CD14-positive monocyte (primary cell): Measurements from ENCODE around the gene PKD2L1. TPM values are rescaled to one million over a fixed set of nuclear protein-coding genes. Genes with fewer than 3 reads are reported as not detected.
A peak's percentile ranks its signal among the peaks of the same experiment; 100 is the strongest.

Experiments
- DNase-seq, 3 donors: peaks; one replicate each; pipeline ENCODE4 v3.0.0-alpha.2; 2011 to 2022
- H2AFZ ChIP-seq: 2 replicates; pipeline ENCODE4 v1.6.0; 2012; ENCODE audit warnings: mild to moderate bottlenecking, low read depth, low read length, inconsistent platforms; ENCODE audit not compliant: insufficient read depth, poor library complexity, severe bottlenecking
- H3K27ac ChIP-seq, 2 donors: 1 replicate in 1 of 2; 2 replicates in 1 of 2; pipeline ENCODE4 v1.5.1; 2012 to 2013; ENCODE audit warnings: low read length in 2 of 2, control low read depth in 1 of 2, inconsistent platforms in 1 of 2, low read depth in 1 of 2, mild to moderate bottlenecking in 1 of 2
- H3K27me3 ChIP-seq, 2 donors: one replicate each; pipeline versions ENCODE4 v1.6.0 to v1.6.1; 2011 to 2013; ENCODE audit warnings: low read length in 2 of 2; ENCODE audit not compliant: control insufficient read depth in 2 of 2, insufficient read depth in 2 of 2
- H3K36me3 ChIP-seq, 2 donors: replicated peaks in 1 of 2; 1 replicate in 1 of 2; 2 replicates in 1 of 2; pipeline versions ENCODE4 v1.5.1 to v1.6.1; 2012 to 2013; ENCODE audit warnings: low read length in 2 of 2, control low read depth in 1 of 2, inconsistent platforms in 1 of 2, mild to moderate bottlenecking in 1 of 2; ENCODE audit not compliant: insufficient read depth in 2 of 2, control insufficient read depth in 1 of 2
- H3K4me1 ChIP-seq, 2 donors: 1 replicate in 1 of 2; 2 replicates in 1 of 2; pipeline versions ENCODE4 v1.5.1 to v1.6.1; 2012 to 2013; ENCODE audit warnings: low read length in 2 of 2, control low read depth in 1 of 2, inconsistent platforms in 1 of 2, mild to moderate bottlenecking in 1 of 2, moderate library complexity in 1 of 2; ENCODE audit not compliant: insufficient read depth in 2 of 2, control insufficient read depth in 1 of 2
- H3K4me2 ChIP-seq: replicated peaks from 2 replicates; pipeline ENCODE3; 2012; ENCODE audit warnings: low read length, moderate library complexity, mild to moderate bottlenecking; ENCODE audit not compliant: poor library complexity, severe bottlenecking; ENCODE audit errors: extremely low read depth
- H3K4me3 ChIP-seq, 3 experiments: fragments of 200-600 bp in 1 of 3; sonication (generic) in 1 of 3; replicated peaks in 1 of 3; 1 replicate in 2 of 3; 2 replicates in 1 of 3; pipeline ENCODE4 v1.5.1; 2011 to 2013; ENCODE audit warnings: low read length in 3 of 3, mild to moderate bottlenecking in 3 of 3, control low read depth in 2 of 3, low read depth in 2 of 3, inconsistent platforms in 1 of 3, moderate library complexity in 1 of 3
- H3K79me2 ChIP-seq: 2 replicates; pipeline ENCODE4 v1.6.0; 2012; ENCODE audit warnings: mild to moderate bottlenecking, control low read depth, inconsistent platforms, low read length, moderate library complexity; ENCODE audit not compliant: insufficient read depth
- H3K9ac ChIP-seq: 2 replicates; pipeline ENCODE4 v1.6.0; 2017; ENCODE audit warnings: low read length, mild to moderate bottlenecking; ENCODE audit not compliant: insufficient read depth, poor library complexity, severe bottlenecking
- H3K9me3 ChIP-seq, 2 donors: replicated peaks in 1 of 2; 1 replicate in 1 of 2; 2 replicates in 1 of 2; pipeline versions ENCODE4 v1.5.1 to v1.6.1; 2012 to 2013; ENCODE audit warnings: low read length in 2 of 2, control low read depth in 1 of 2; ENCODE audit not compliant: control insufficient read depth in 1 of 2, insufficient read depth in 1 of 2
- H4K20me1 ChIP-seq: 2 replicates; pipeline ENCODE4 v1.6.0; 2012; ENCODE audit warnings: mild to moderate bottlenecking, low read length, control low read depth, moderate library complexity; ENCODE audit not compliant: insufficient read depth
- H3K27ac Mint-ChIP-seq, 7 donors: one replicate each; pipeline ENCODE4 v1.8.0; 2020; ENCODE audit warnings: mild to moderate bottlenecking in 7 of 7, mixed read lengths in 7 of 7, moderate library complexity in 6 of 7, inconsistent platforms in 2 of 7
- H3K27me3 Mint-ChIP-seq, 3 donors: one replicate each; pipeline ENCODE4 v1.8.0; 2021 to 2022; ENCODE audit warnings: low read depth in 3 of 3, mild to moderate bottlenecking in 3 of 3, mixed read lengths in 3 of 3, moderate library complexity in 3 of 3, inconsistent platforms in 1 of 3
- H3K36me3 Mint-ChIP-seq, 2 donors: one replicate each; pipeline ENCODE4 v1.8.0; 2020; ENCODE audit warnings: mixed read lengths in 2 of 2, inconsistent platforms in 1 of 2, mild to moderate bottlenecking in 1 of 2
- H3K4me1 Mint-ChIP-seq: one replicate; pipeline ENCODE4 v1.8.0; 2020; ENCODE audit warnings: mild to moderate bottlenecking, mixed read lengths
- H3K4me3 Mint-ChIP-seq, 2 donors: one replicate each; pipeline ENCODE4 v1.8.0; 2020; ENCODE audit warnings: mild to moderate bottlenecking in 2 of 2, mixed read lengths in 2 of 2, moderate library complexity in 1 of 2
- H3K9me3 Mint-ChIP-seq, 7 donors: one replicate each; pipeline ENCODE4 v1.8.0; 2020 to 2022; ENCODE audit warnings: mixed read lengths in 7 of 7, mild to moderate bottlenecking in 6 of 7, moderate library complexity in 6 of 7, inconsistent platforms in 2 of 7
- CTCF ChIP-seq: fragments of 200-600 bp; IDR thresholded peaks from one replicate; pipeline ENCODE4 v1.8.0; 2022; ENCODE audit warnings: antibody characterized with exemption, mild to moderate bottlenecking
- WGBS: methylation state at CpG from one replicate; pipeline ENCODE4 v1.1.5; 2013; ENCODE audit warnings: missing lambda C conversion rate; ENCODE audit not compliant: insufficient coverage; 5-methylcytosine and 5-hydroxymethylcytosine counted together
- intact Hi-C, 2 donors: fragments of 100-400 bp; cut with micrococcal nuclease; formaldehyde crosslinking; loops; one replicate each; pipeline versions ENCODE4 v1.15.0 to v1.15.1; 2023
- polyA plus RNA-seq, 3 donors: library from polyadenylated mRNA; depleted of rRNA in 1 of 3; unstranded in 2 of 3; stranded (reverse) in 1 of 3; fragments of 300-500 nt in 2 of 3; fragments of >200 nt in 1 of 3; fragmentation: Illumina TruSeq in 2 of 3; gene quantifications; 1 replicate in 2 of 3; 2 replicates in 1 of 3; pipeline ENCODE4 v1.2.3, GENCODE V29; 2012 to 2021

Gene PKD2L1
- polyA plus RNA-seq, 3 donors: 0.15 to 1.5 TPM; not detected in 1

GRCh38 chr10:100344241-100344788 is 14.3 kb upstream of the PKD2L1 start:
- Histone ChIP-seq H3K27me3 (peaks cover 15 to 30% of the 10 kb centered on the region in 2 donors), H3K79me2 (no peaks in the 10 kb centered on the region), H2AFZ (no peak overlapping the region), H3K36me3 (no peaks in the 10 kb centered on the region), H3K27ac (no peak overlapping the region), H3K4me2 (no peak overlapping the region), H4K20me1 (no peaks in the 10 kb centered on the region), H3K9ac (no peak overlapping the region), H3K4me3 (no peak overlapping the region), H3K4me1 (peaks cover 24 to 40% of the 10 kb centered on the region in 2 donors), H3K9me3 (no peaks in the 10 kb centered on the region)
- DNase-seq: no peak
- peaks cover 34 to 49% (median 42%) of the 10 kb centered on the region in 3 donors for H3K27me3 Mint-ChIP-seq
- H3K27ac Mint-ChIP-seq: no peak overlapping the region
- intact Hi-C loops: no loop called here
- H3K9me3 Mint-ChIP-seq: peaks cover 0 to 15% (median 4%) of the 10 kb centered on the region in 7 donors
- 100% methylated on average over 2 of the region's 3 CpGs for WGBS
- peak overlapping the region in 1 of 2 donors; percentile 54 for H3K4me3 Mint-ChIP-seq
- peaks cover 40% of the 10 kb centered on the region for H3K4me1 Mint-ChIP-seq
- TF ChIP-seq CTCF: no peak
- H3K36me3 Mint-ChIP-seq: peaks cover 8 to 18% of the 10 kb centered on the region in 2 donors

- H3K9ac ChIP-seq: no peak overlapping the region
- no peak overlapping the region for H3K4me3 ChIP-seq
- H3K27me3 Mint-ChIP-seq: peaks cover 24 to 33% (median 33%) of the 10 kb centered on the region in 3 donors
- no peak overlapping the region for H3K27ac ChIP-seq
- peaks cover 41% of the 10 kb centered on the region for H3K4me1 Mint-ChIP-seq
- peaks cover 0 to 8% (median 0%) of the 10 kb centered on the region in 7 donors for H3K9me3 Mint-ChIP-seq
- H3K27ac Mint-ChIP-seq: no peak overlapping the region
- H2AFZ ChIP-seq: no peak overlapping the region
- no peak for DNase-seq
- intact Hi-C loops: no loop called here
- H3K4me3 Mint-ChIP-seq: no peak overlapping the region
- no peaks in the 10 kb centered on the region for H4K20me1 ChIP-seq
- H3K27me3 ChIP-seq: peaks cover 9 to 18% of the 10 kb centered on the region in 2 donors
- no peaks in the 10 kb centered on the region for H3K36me3 ChIP-seq
- H3K36me3 Mint-ChIP-seq: peaks cover 0 to 9% of the 10 kb centered on the region in 2 donors
- peak; percentile 25 for TF ChIP-seq CTCF
- H3K4me2 ChIP-seq: no peak overlapping the region
- H3K79me2 ChIP-seq: no peaks in the 10 kb centered on the region
- 62% methylated on average over 2 of the region's 7 CpGs for WGBS
- no peaks in the 10 kb centered on the region for H3K9me3 ChIP-seq
- H3K4me1 ChIP-seq: peaks cover 30 to 47% of the 10 kb centered on the region in 2 donors
Observed at GRCh38 chr10:100342627-100342972, 12.6 kb upstream of the PKD2L1 start.
